H54 (cell line): ENCODE data around the gene TRERF1.

Source experiments
- DNase-seq: peaks from one replicate; pipeline ENCODE4 v3.0.0; 2011; ENCODE audit warnings: low spot score, mixed read lengths; ENCODE audit not compliant: insufficient read length
- FAIRE-seq: peaks from 3 replicates; lab custom pipeline; 2011; peaks lifted over from hg19 to GRCh38; lab: Jason Lieb, UNC
- POLR2A ChIP-seq: IDR thresholded peaks from 2 replicates; pipeline ENCODE4 v1.6.1; 2011; ENCODE audit warnings: low read depth, mild to moderate bottlenecking, low read length

The TRERF1 gene

GRCh38 chr6:42279966-42280629, 171.6 kb downstream of the TRERF1 start:
- 0 out of 2 replicates have a peak, but pooled peaks have one; percentile 2 for TF ChIP-seq POLR2A
- no peak for DNase-seq
- no peak for FAIRE-seq

DNA sequence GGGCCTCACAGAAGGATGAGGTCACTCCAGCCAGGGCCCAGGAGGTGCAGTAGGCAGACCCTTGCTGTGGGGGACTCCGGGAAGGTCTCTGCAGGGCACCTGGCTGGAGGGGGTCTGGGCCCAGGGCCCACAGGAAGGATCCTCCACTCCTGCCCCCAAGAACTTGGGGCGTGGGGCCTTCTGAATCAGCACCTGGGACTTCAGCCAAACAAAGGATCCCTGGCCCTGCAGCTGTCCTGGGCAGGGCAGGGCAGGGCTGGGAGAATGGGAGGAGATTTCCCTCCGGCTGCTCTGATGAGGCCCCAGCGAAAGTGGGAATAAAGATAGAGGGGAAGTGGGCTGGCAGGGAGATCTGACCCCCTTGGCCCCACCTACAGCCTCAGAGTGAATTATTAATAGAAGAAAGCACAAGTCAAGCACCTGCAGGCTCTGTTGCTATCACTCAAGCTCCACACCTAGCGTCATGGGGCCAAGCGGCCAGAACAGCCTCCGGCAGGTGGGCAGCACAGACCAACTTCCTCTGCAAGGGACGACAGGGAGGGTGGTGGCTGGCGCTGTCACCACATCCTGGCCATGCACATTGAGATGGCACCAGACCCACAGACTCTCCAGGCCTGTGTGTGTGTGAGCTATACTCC, 172.5 kb downstream of the TRERF1 start:
- DNase-seq (peak; percentile 68), FAIRE-seq (peak; percentile 41)
- no peak for TF ChIP-seq POLR2A

DNA sequence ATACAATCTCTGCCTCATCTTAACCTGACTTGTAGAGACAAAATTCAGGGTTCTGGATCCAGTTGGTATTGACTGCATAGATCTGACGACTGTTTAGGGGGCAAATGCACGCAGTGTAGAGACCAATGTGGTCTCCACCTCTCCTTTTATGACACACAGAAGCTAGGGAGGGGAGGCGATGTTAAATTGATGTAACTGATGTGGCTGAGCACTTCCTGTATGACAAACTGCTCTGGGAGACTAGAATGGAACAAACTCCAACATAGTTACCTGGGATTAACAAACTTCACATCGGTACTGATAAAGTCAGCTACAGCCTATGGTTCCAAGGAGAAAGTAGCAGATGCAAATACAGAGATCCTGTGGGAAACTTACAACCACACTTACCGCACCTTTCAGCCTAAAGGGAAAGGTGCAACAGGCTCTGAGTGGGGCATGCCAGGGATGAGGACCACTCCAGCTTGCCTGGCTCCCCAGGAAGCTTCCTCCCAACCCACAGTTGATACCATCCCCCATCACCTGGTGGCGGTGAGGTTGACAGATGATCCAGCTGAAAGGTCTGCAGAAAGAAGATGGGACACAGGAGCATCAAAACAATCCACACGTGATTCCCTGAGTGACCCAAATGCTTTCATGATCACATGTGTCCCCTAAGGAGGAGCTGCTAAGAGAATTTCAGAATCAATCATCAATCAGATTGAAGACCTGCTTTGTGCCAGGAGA, 173.4 kb downstream of the TRERF1 start:
- DNase-seq (no peak), FAIRE-seq (no peak)
- no peak for TF ChIP-seq POLR2A

DNA sequence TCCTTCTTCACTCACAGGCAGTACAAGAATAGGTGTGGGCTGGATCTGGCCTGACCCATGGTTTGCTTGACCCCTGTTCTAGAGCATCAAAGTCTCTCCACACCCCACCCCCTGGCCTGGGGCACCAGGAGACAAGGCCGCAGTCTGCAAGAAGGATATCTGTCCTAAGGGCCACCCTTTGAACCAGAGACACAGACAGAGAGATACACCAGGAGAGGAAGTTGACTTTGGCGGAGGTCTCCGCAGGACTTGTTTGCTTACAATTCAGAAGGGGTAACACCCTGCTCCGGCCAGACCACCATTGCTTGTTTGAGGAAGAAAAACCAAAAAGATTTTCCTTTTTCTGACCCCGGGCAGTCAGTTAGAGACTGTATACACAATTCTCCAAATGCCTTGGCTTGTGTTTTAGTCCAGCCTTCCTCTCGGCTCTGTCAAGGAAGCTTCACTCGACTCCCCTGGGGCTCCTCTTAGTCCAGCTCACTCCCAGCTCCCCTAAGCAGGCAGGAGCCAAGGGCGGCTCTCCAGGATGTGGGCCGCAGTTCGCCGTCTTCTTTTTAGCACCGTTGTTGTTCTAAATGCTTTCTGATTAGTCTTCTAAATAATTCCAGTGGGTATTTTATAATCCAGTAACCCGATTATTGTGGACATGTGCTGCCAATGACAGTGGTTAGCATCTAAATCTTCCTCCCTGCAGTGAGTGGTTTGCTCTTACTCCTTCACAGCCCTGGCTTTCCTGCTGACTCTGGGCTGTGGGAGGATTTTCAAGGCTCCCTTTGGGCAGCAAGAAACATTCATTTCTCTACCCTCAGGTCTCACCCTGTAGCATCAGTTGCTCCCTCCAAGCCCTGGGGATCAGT, 175.5 kb downstream of the TRERF1 start:
- FAIRE-seq (no peak), DNase-seq (no peak)
- no peak for TF ChIP-seq POLR2A

DNA sequence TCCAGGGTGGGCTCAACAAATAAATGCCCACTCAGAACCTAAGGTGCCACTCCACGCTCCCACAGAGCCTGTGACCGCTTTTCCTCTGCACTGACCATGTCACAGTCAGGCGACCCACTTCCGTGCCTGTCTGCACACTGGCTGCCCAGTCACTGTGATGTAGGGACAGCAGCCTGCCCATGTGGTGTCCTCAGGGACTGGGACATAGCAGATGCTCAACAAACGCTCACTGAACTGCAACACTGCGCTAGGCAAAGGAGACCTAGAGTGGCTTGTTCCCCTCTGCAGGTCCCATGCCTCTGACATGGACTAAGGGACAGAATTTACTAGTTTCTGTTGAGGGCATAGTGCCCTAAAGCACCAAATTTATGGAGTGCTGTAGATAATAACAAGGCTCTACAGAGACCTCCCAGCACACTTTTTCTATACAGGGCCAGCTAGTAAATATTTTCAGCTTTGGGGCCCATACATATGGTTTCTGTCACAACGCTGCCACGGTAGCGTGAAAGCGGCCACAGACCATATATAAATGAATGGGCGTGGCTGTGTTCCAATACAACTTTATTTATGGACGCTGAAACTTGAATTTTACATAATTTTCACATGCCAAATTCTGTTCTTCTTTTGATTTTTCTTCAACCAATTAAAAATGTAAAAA, 176.2 kb downstream of the TRERF1 start:
- TF ChIP-seq POLR2A, result no peak

GRCh38 chr6:42274898-42275297, 176.8 kb downstream of the TRERF1 start:
- TF ChIP-seq POLR2A, result no peak
- DNase-seq (no peak), FAIRE-seq (no peak)

More for the DNA sequence above, 176.2 kb downstream of the TRERF1 start:
- FAIRE-seq (no peak), DNase-seq (no peak)

GRCh38 chr6:42271834-42272805, 179.6 kb downstream of the TRERF1 start:
- FAIRE-seq (no peak), DNase-seq (no peak)
- no peak for TF ChIP-seq POLR2A

DNA sequence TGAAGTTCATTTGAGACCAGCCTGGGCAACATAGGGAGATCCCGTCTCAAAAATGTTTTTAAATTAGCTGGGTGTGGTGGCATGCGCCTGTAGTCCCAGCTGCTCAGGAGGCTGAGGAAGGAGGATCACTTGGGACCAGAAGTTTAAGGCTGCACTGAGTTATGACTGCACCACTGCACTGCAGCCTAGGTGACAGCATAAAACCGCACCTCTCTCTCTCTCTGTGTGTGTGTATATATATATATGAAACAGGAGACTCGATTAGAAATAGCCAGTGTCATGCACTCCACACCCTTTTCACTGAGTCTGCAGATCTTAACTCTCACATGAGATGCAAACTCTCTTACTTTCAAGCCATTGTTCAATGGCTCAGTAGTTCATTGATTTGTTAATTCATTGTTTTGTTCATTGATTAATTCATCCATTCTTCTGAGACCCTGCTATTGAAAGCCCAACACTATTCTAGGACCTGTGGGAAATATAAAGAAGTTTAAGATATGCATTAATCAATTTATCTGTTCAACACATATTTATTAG, 181.7 kb downstream of the TRERF1 start:
- DNase-seq (no peak), FAIRE-seq (no peak)
- no peak for TF ChIP-seq POLR2A

GRCh38 chr6:42269553-42269952, 182.2 kb downstream of the TRERF1 start:
- DNase-seq, result no peak
- TF ChIP-seq POLR2A, result no peak
- no peak for FAIRE-seq

DNA sequence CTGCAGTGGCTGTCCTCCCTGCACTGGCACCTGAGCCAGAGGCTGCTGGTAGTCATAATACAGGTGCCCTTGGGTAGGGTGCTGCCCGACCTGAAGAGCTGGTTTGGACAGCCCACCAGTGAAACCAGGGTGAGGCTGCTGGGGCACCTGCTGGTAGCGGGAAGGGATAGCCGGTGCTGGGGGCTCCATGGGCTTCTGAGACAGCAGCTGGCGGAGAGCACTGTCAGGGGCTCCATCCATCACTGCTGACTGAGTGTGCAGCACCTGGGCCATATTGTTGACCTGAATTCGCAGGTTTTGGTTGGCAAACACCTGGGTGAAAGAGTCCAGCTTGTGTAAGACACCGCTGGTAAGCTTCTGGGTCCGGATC, 182.9 kb downstream of the TRERF1 start:
- no peak for TF ChIP-seq POLR2A
- no peak for FAIRE-seq

DNA sequence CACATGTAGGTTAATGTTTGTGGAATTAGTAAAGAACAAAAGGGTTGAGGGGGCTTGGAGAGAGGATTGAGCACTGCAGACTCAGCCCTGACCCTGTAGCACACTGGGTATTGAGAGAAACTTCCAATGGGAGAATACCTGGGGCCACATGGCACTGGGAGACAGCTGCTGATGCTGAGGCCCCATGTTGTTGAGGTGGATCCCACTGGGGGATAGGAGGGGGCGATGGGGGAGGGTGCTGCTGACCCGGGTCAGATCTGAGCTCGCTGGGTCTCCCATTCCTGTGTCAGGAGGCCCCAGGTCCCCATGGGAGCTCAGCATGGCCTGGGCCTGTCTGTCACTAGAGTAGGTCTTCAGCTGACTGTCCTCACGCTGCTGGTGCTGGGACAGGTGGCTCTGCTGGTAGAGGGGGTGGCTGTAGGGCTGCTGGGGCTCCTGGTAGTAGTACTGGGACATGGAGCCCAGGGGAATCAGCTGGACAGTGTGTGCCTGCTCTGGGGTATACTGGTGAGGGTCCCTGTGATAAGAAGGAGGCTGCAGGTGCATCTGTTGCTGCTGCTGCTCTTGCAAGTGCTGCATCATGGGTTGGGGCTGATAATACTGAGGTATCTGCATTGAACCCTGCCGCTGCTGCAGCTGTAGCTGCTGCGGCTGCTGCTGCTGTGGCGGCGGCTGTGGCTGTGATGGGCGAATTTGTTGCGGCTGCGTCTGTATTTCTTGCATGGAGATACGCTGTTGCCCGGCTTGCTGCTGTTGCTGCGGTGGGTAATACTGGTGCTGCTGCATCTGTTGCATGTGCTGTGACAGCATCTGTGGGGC, 183.5 kb downstream of the TRERF1 start:
- no peak for FAIRE-seq
- no peak for TF ChIP-seq POLR2A

More for the DNA sequence above, 182.9 kb downstream of the TRERF1 start:
- DNase-seq, result no peak

GRCh38 chr6:42266538-42266937, 185.2 kb downstream of the TRERF1 start:
- DNase-seq, result no peak
- FAIRE-seq, result no peak
- no peak for TF ChIP-seq POLR2A

More for the DNA sequence above, 183.5 kb downstream of the TRERF1 start:
- no peak for DNase-seq
